ENCODE measurements around the gene NXF3.
"Not testable (repeated sequence)": the region's sequence is repeated elsewhere in the genome, so short reads cannot be mapped to it uniquely, and the experiment has no call there.

DNA sequence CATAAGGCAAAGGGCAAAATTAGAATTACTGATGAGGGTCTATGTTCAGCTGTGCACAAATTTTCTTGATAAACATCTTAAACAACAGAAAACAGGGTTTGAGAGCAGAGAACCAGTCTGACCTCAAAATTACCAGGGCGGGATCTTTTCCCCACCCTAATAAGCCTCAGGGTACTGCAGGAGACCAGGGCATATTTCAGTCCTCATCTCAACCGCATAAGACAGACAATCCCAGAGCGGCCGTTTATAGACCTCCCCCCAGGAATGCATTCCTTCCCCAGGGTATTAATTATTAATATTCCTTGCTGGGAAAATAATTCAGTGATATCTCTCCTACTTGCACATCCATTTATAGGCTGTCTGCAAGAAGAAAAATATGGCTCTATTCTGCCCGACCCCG is 16.6 kb upstream of the NXF3 start:
- not testable (repeated sequence) for TF ChIP-seq POLR2AphosphoS5 (IDR thresholded peaks at IDR 0.05; ENCODE audit: borderline replicate concordance, low read depth, low read length); EZH2 (IDR thresholded peaks at IDR 0.05)
